WTC11 (cell line): Measurements from ENCODE around the gene COLEC12. TPM values are rescaled to one million over a fixed set of nuclear protein-coding genes. Genes with fewer than 3 reads are reported as not detected.
A peak's percentile ranks its signal among the peaks of the same experiment; 100 is the strongest.

Source experiments
- ATAC-seq: fragments of 200-7000 bp; cut with Tn5 transposase; 2 replicates; pipeline ENCODE4 v1.10.0; 2021; ENCODE audit warnings: mild to moderate bottlenecking, moderate library complexity
- CTCF ChIA-PET: fragments of 300-600 bp; sonication (Branson Sonifier 250); formaldehyde crosslinking; loops from one replicate; lab custom pipeline; 2021; ENCODE audit warnings: antibody characterized with exemption; lab: Charles Lee
- POLR2A ChIA-PET: fragments of 350-600 bp; sonication (Branson Sonifier 250); formaldehyde crosslinking; loops from one replicate; lab custom pipeline; 2021; ENCODE audit warnings: antibody characterized with exemption; lab: Charles Lee
- DNase-seq: peaks from one replicate; pipeline ENCODE4 v3.0.0; 2021; ENCODE audit warnings: low spot score
- H3K27ac Mint-ChIP-seq: 2 replicates; pipeline ENCODE4 v1.8.0; 2021; ENCODE audit warnings: mixed read lengths
- H3K27me3 Mint-ChIP-seq: 2 replicates; pipeline ENCODE4 v1.8.0; 2021; ENCODE audit warnings: low read depth, mild to moderate bottlenecking, moderate library complexity, mixed read lengths
- H3K36me3 Mint-ChIP-seq: 2 replicates; pipeline ENCODE4 v1.8.0; 2021; ENCODE audit warnings: mixed read lengths
- H3K4me1 Mint-ChIP-seq: 2 replicates; pipeline ENCODE4 v1.8.0; 2022; ENCODE audit warnings: mixed read lengths
- H3K4me3 Mint-ChIP-seq: 2 replicates; pipeline ENCODE4 v1.8.0; 2021; ENCODE audit warnings: mild to moderate bottlenecking, moderate library complexity, mixed read lengths
- H3K9me3 Mint-ChIP-seq: 2 replicates; pipeline ENCODE4 v1.8.0; 2021; ENCODE audit warnings: mixed read lengths
- AFF4 ChIP-seq: sonication (generic); formaldehyde crosslinking; IDR thresholded peaks from 2 replicates; pipeline ENCODE4 v1.8.1; 2023; ENCODE audit warnings: mild to moderate bottlenecking, missing genetic modification reagents, borderline replicate concordance
- ATF3 ChIP-seq: sonication (generic); formaldehyde crosslinking; conservative IDR thresholded peaks from 2 replicates; pipeline ENCODE4 v1.8.1; 2022; ENCODE audit warnings: mild to moderate bottlenecking, missing genetic modification reagents
- E2F5 ChIP-seq: sonication (generic); formaldehyde crosslinking; IDR thresholded peaks from 2 replicates; pipeline ENCODE4 v1.8.1; 2022; ENCODE audit warnings: mild to moderate bottlenecking, moderate library complexity, missing genetic modification reagents
- EMX1 ChIP-seq: fragments of 250-450 bp; sonication (Bioruptor Pico); IDR thresholded peaks from 2 replicates; pipeline ENCODE4 v1.8.0; 2021; ENCODE audit warnings: mild to moderate bottlenecking
- FOXK1 ChIP-seq: sonication (generic); formaldehyde crosslinking; IDR thresholded peaks from 2 replicates; pipeline ENCODE4 v1.8.0; 2022; ENCODE audit warnings: mild to moderate bottlenecking, moderate library complexity, missing genetic modification reagents
- FOXP4 ChIP-seq: sonication (generic); formaldehyde crosslinking; IDR thresholded peaks from 2 replicates; pipeline ENCODE4 v1.8.0; 2022; ENCODE audit warnings: mild to moderate bottlenecking, missing genetic modification reagents
- GTF2I ChIP-seq: fragments of 250-450 bp; sonication (Bioruptor Pico); conservative IDR thresholded peaks from 2 replicates; pipeline ENCODE4 v1.4.0; 2021; ENCODE audit warnings: mild to moderate bottlenecking
- MAX ChIP-seq: sonication (generic); formaldehyde crosslinking; IDR thresholded peaks from 2 replicates; pipeline ENCODE4 v1.8.0; 2022; ENCODE audit warnings: mild to moderate bottlenecking, missing genetic modification reagents
- NFE2L1 ChIP-seq: sonication (generic); formaldehyde crosslinking; IDR thresholded peaks from 2 replicates; pipeline ENCODE4 v1.8.1; 2023; ENCODE audit warnings: missing genetic modification reagents
- NFYB ChIP-seq: sonication (generic); formaldehyde crosslinking; conservative IDR thresholded peaks from 2 replicates; pipeline ENCODE4 v1.8.0; 2022; ENCODE audit warnings: low read depth, missing genetic modification reagents
- NR3C1 ChIP-seq: sonication (generic); formaldehyde crosslinking; conservative IDR thresholded peaks from 2 replicates; pipeline ENCODE4 v1.8.1; 2023; ENCODE audit warnings: low read depth, mild to moderate bottlenecking, missing genetic modification reagents
- PREB ChIP-seq: sonication (generic); formaldehyde crosslinking; IDR thresholded peaks from 2 replicates; pipeline ENCODE4 v1.8.1; 2022; ENCODE audit warnings: mild to moderate bottlenecking, missing genetic modification reagents, moderate library complexity, borderline replicate concordance
- RELA ChIP-seq: sonication (generic); formaldehyde crosslinking; IDR thresholded peaks from 2 replicates; pipeline ENCODE4 v1.8.1; 2022; ENCODE audit warnings: missing genetic modification reagents, mild to moderate bottlenecking, borderline replicate concordance
- TP53 ChIP-seq: sonication (generic); formaldehyde crosslinking; IDR thresholded peaks from 2 replicates; pipeline ENCODE4 v1.8.1; 2023; ENCODE audit warnings: mild to moderate bottlenecking, missing genetic modification reagents
- USF1 ChIP-seq: sonication (generic); formaldehyde crosslinking; IDR thresholded peaks from 2 replicates; pipeline ENCODE4 v1.8.0; 2022; ENCODE audit warnings: mild to moderate bottlenecking, missing genetic modification reagents
- USF2 ChIP-seq: sonication (generic); formaldehyde crosslinking; IDR thresholded peaks from 2 replicates; pipeline ENCODE4 v1.8.1; 2023; ENCODE audit warnings: mild to moderate bottlenecking, missing genetic modification reagents, moderate library complexity
- ZNF219 ChIP-seq: sonication (generic); formaldehyde crosslinking; IDR thresholded peaks from 2 replicates; pipeline ENCODE4 v1.8.0; 2023; ENCODE audit warnings: missing genetic modification reagents, mild to moderate bottlenecking, borderline replicate concordance
- ZNF263 ChIP-seq: sonication (generic); formaldehyde crosslinking; IDR thresholded peaks from 2 replicates; pipeline ENCODE4 v1.8.1; 2022; ENCODE audit warnings: low read depth, mild to moderate bottlenecking, moderate library complexity, missing genetic modification reagents
- ZNF396 ChIP-seq: fragments of 250-450 bp; sonication (Bioruptor Pico); IDR thresholded peaks from 2 replicates; pipeline ENCODE4 v1.8.0; 2021; ENCODE audit warnings: mild to moderate bottlenecking, moderate library complexity, borderline replicate concordance
- ZNF532 ChIP-seq: fragments of 250-450 bp; sonication (Bioruptor Pico); IDR thresholded peaks from 2 replicates; pipeline ENCODE4 v1.9.0; 2021; ENCODE audit warnings: mild to moderate bottlenecking, borderline replicate concordance
- total RNA-seq: library from RNA; stranded (reverse); gene quantifications from 3 replicates; pipeline ENCODE4 v1.2.3, GENCODE V29; 2021

The COLEC12 gene
- total RNA-seq, 1 experiment from 2014 or later, result 0.48 TPM

GRCh38 chr18:377088-377487 is 123.4 kb downstream of the COLEC12 start:
- peaks cover 10% of the 10 kb centered on the region; the same call in 1 of the 2 replicates for H3K27me3 Mint-ChIP-seq
- H3K4me1 Mint-ChIP-seq, result peaks cover 19% of the 10 kb centered on the region
- peak; percentile 82 for TF ChIP-seq MAX (CRISPR knock-in tag)
- no peak for TF ChIP-seq NR3C1 (CRISPR knock-in tag)
- no peak for TF ChIP-seq ZNF532 (CRISPR knock-in tag)
- TF ChIP-seq NFYB (CRISPR knock-in tag), result no peak
- TF ChIP-seq TP53, result no peak
- 0 out of 2 replicates have a peak, but pooled peaks have one; percentile 34 for TF ChIP-seq USF1 (CRISPR knock-in tag)
- TF ChIP-seq FOXP4 (CRISPR knock-in tag), result 0 out of 2 replicates have a peak, but pooled peaks have one; percentile 59
- no peak for TF ChIP-seq FOXK1 (CRISPR knock-in tag)
- 0 out of 2 replicates have a peak, but pooled peaks have one; percentile 43 for TF ChIP-seq USF2 (CRISPR knock-in tag)
- no peak for TF ChIP-seq ZNF263 (CRISPR knock-in tag)
- TF ChIP-seq, all 79 proteins: peak for 4
- Mint-ChIP-seq H3K27ac (peak overlapping the region; percentile 37; the same call in 1 of the 2 replicates), H3K36me3 (no peaks in the 10 kb centered on the region), H3K9me3 (no peaks in the 10 kb centered on the region), H3K4me3 (no peak overlapping the region)
- DNase-seq (peak; percentile 22), ATAC-seq (peak; percentile 89)
- POLR2A ChIA-PET, result no interaction called here
- CTCF ChIA-PET, result interaction anchor here (1.6 kb wide), 1 partner anchor 101 kb away, joined by 6 read pairs; no protein-coding TSS in a partner anchor

GRCh38 chr18:376311-376710 is 124.2 kb downstream of the COLEC12 start:
- no peak for ATAC-seq
- H3K36me3 Mint-ChIP-seq, result no peaks in the 10 kb centered on the region
- no peak for DNase-seq
- H3K27me3 Mint-ChIP-seq, result peaks cover 10% of the 10 kb centered on the region; the same call in 1 of the 2 replicates
- no peak overlapping the region for H3K27ac Mint-ChIP-seq
- H3K4me1 Mint-ChIP-seq, result peaks cover 19% of the 10 kb centered on the region
- no peak overlapping the region for H3K4me3 Mint-ChIP-seq
- POLR2A ChIA-PET, result no interaction called here
- CTCF ChIA-PET, result interaction anchor here (1.6 kb wide), 1 partner anchor 101 kb away, joined by 6 read pairs; no protein-coding TSS in a partner anchor
- H3K9me3 Mint-ChIP-seq, result no peaks in the 10 kb centered on the region
- TF ChIP-seq GTF2I, result no peak
- no peak for TF ChIP-seq ZNF219 (CRISPR knock-in tag)
- no peak for TF ChIP-seq ZNF396 (CRISPR knock-in tag)
- no peak for TF ChIP-seq EMX1 (CRISPR knock-in tag)
- TF ChIP-seq ATF3 (CRISPR knock-in tag), result no peak
- TF ChIP-seq AFF4 (CRISPR knock-in tag), result no peak
- no peak for TF ChIP-seq RELA (CRISPR knock-in tag)
- TF ChIP-seq E2F5, result no peak
- TF ChIP-seq PREB (CRISPR knock-in tag), result no peak
- no peak for TF ChIP-seq NFE2L1
